ENCODE measurements around the gene SHFL. TPM values are rescaled to one million over a fixed set of nuclear protein-coding genes. Genes with fewer than 3 reads are reported as not detected.

The SHFL gene
- total RNA-seq, 1 experiment from 2014 or later = 11.9 TPM

GRCh38 chr19:10043286-10043927 lies 42.7 kb upstream of the SHFL start:
- POLR2A ChIA-PET = no interaction called here
- intact Hi-C loops (cut with micrococcal nuclease) = no loop called here
- no peak for DNase-seq (ENCODE audit: unreplicated experiment)
- H3K36me3 Mint-ChIP-seq (ENCODE audit: insufficient read depth, unreplicated experiment) = no peaks in the 10 kb centered on the region
- TF ChIP-seq, protein P1, sequence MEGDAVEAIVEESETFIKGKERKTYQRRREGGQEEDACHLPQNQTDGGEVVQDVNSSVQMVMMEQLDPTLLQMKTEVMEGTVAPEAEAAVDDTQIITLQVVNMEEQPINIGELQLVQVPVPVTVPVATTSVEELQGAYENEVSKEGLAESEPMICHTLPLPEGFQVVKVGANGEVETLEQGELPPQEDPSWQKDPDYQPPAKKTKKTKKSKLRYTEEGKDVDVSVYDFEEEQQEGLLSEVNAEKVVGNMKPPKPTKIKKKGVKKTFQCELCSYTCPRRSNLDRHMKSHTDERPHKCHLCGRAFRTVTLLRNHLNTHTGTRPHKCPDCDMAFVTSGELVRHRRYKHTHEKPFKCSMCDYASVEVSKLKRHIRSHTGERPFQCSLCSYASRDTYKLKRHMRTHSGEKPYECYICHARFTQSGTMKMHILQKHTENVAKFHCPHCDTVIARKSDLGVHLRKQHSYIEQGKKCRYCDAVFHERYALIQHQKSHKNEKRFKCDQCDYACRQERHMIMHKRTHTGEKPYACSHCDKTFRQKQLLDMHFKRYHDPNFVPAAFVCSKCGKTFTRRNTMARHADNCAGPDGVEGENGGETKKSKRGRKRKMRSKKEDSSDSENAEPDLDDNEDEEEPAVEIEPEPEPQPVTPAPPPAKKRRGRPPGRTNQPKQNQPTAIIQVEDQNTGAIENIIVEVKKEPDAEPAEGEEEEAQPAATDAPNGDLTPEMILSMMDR (IDR thresholded peaks at IDR 0.05; ENCODE audit: unreplicated experiment) = no peak
- no peak overlapping the region for H3K27ac Mint-ChIP-seq (ENCODE audit: low read depth, unreplicated experiment)
- CTCF ChIA-PET = interaction anchor here (0.6 kb wide), 1 partner anchor 536 kb away, joined by 3 read pairs; no protein-coding TSS in a partner anchor
- BruUV-seq (replicated peaks) = no TSS peak
- H3K4me3 Mint-ChIP-seq (ENCODE audit: unreplicated experiment) = no peak overlapping the region
- H3K27me3 Mint-ChIP-seq (ENCODE audit: insufficient read depth, unreplicated experiment) = peaks cover 85% of the 10 kb centered on the region
- H3K9me3 Mint-ChIP-seq (ENCODE audit: unreplicated experiment) = no peaks in the 10 kb centered on the region
- no peaks in the 10 kb centered on the region for H3K4me1 Mint-ChIP-seq (ENCODE audit: insufficient read depth, unreplicated experiment)

DNA sequence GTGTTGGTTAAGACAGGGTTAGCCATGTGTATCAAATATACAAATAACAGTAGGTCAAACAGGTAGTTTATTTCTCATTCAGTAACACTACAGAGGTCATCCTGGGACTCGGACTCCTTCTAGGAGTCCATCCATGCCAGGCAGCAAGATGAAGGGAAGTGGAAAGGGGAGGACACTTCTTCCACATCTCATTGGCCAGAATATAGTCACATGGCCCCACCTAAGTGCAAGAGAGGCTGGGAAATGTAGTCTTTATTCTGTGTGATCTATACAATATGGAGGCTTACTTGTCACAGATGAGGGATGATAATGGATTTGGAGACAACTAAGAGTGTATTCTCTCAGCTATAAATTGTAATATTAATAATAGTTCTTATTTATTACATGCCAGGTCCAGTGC lies 41.7 kb upstream of the SHFL start:
- no peak overlapping the region for H3K27ac Mint-ChIP-seq (ENCODE audit: low read depth, unreplicated experiment)
- DNase-seq (ENCODE audit: unreplicated experiment) = peak; percentile 34
- H3K9me3 Mint-ChIP-seq (ENCODE audit: unreplicated experiment) = no peaks in the 10 kb centered on the region
- peaks cover 85% of the 10 kb centered on the region for H3K27me3 Mint-ChIP-seq (ENCODE audit: insufficient read depth, unreplicated experiment)
- no peaks in the 10 kb centered on the region for H3K36me3 Mint-ChIP-seq (ENCODE audit: insufficient read depth, unreplicated experiment)
- ChIA-PET POLR2A (no interaction called here), CTCF (no interaction called here)
- H3K4me1 Mint-ChIP-seq (ENCODE audit: insufficient read depth, unreplicated experiment) = no peaks in the 10 kb centered on the region
- no TSS peak for BruUV-seq (replicated peaks)
- TF ChIP-seq, protein P1 (IDR thresholded peaks at IDR 0.05; ENCODE audit: unreplicated experiment) = no peak
- no peak overlapping the region for H3K4me3 Mint-ChIP-seq (ENCODE audit: unreplicated experiment)
- intact Hi-C loops (cut with micrococcal nuclease) = no loop called here

GRCh38 chr19:10045371-10045770 lies 40.7 kb upstream of the SHFL start:
- BruUV-seq (replicated peaks) = no TSS peak
- Mint-ChIP-seq H3K36me3 (ENCODE audit: insufficient read depth, unreplicated experiment) (no peaks in the 10 kb centered on the region), H3K9me3 (ENCODE audit: unreplicated experiment) (no peaks in the 10 kb centered on the region), H3K27ac (ENCODE audit: low read depth, unreplicated experiment) (no peak overlapping the region), H3K4me3 (ENCODE audit: unreplicated experiment) (no peak overlapping the region), H3K4me1 (ENCODE audit: insufficient read depth, unreplicated experiment) (no peaks in the 10 kb centered on the region), H3K27me3 (ENCODE audit: insufficient read depth, unreplicated experiment) (peaks cover 83% of the 10 kb centered on the region)
- POLR2A ChIA-PET = no interaction called here
- CTCF ChIA-PET = interaction anchor here (0.6 to 1.4 kb wide), 4 partner anchors 17 to 427 kb away, joined by 3 to 9 read pairs (median 5); no protein-coding TSS in a partner anchor
- intact Hi-C loops (cut with micrococcal nuclease) = no loop called here
- TF ChIP-seq, protein P1 (IDR thresholded peaks at IDR 0.05; ENCODE audit: unreplicated experiment) = no peak
- no peak for DNase-seq (ENCODE audit: unreplicated experiment)

DNA sequence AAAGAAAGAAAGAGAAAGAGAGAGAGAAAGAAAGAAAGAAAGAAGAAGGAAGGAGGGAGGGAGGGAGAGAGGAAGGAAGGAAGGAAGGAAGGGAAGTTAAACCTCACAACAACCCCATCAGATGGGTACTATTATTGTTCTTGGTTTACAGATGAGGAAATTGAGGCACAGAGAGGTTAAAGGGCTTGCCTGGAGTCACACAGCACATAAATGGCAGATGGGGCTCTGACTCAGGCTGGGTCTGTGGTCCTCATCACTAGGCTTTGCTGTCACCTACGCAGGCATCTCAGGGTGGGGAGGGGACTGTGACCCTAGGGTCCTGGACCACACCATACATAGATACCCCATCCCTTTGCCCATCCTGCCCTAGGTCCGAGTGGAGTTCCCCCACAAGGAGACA lies 36.5 kb upstream of the SHFL start:
- POLR2A ChIA-PET = no interaction called here
- no peak overlapping the region for H3K27ac Mint-ChIP-seq (ENCODE audit: low read depth, unreplicated experiment)
- no peak for DNase-seq (ENCODE audit: unreplicated experiment)
- H3K36me3 Mint-ChIP-seq (ENCODE audit: insufficient read depth, unreplicated experiment) = no peaks in the 10 kb centered on the region
- intact Hi-C loops (cut with micrococcal nuclease) = no loop called here
- H3K4me1 Mint-ChIP-seq (ENCODE audit: insufficient read depth, unreplicated experiment) = no peaks in the 10 kb centered on the region
- peaks cover 54% of the 10 kb centered on the region for H3K27me3 Mint-ChIP-seq (ENCODE audit: insufficient read depth, unreplicated experiment)
- CTCF ChIA-PET = no interaction called here
- TF ChIP-seq, protein P1 (IDR thresholded peaks at IDR 0.05; ENCODE audit: unreplicated experiment) = no peak
- no peaks in the 10 kb centered on the region for H3K9me3 Mint-ChIP-seq (ENCODE audit: unreplicated experiment)
- no TSS peak for BruUV-seq (replicated peaks)
- no peak overlapping the region for H3K4me3 Mint-ChIP-seq (ENCODE audit: unreplicated experiment)

Data from MCF 10A (cell line).